ENCODE data around the gene CCDC63. TPM values are rescaled to one million over a fixed set of nuclear protein-coding genes. Genes with fewer than 3 reads are reported as not detected.
A peak's percentile ranks its signal among the peaks of the same experiment; 100 is the strongest.

Gene CCDC63
- total and polyA plus RNA-seq, 5 donors, result not detected

- Histone ChIP-seq H3K27me3 (ENCODE audit: control insufficient read depth, insufficient read depth) (no peaks in the 10 kb centered on the region), H3K27ac (ENCODE audit: low read length) (no peak overlapping the region), H3K4me1 (ENCODE audit: control insufficient read depth, insufficient read depth, low read length) (no peaks in the 10 kb centered on the region), H3K9me3 (ENCODE audit: control insufficient read depth, low read length) (no peaks in the 10 kb centered on the region), H3K4me3 (ENCODE audit: low read length) (no peak overlapping the region)
- intact Hi-C loops (cut with DNase I), result no loop called here
- WGBS, result 76% methylated on average over 7 of the region's 7 CpGs
- ATAC-seq (no peak), DNase-seq (no peak)
These were observed 75.9 kb downstream of the CCDC63 start for GRCh38 chr12:110922652-110923051.

- ATAC-seq, result no peak
- Histone ChIP-seq H3K4me3 (ENCODE audit: low read length) (no peak overlapping the region), H3K4me1 (ENCODE audit: control insufficient read depth, insufficient read depth, low read length) (no peaks in the 10 kb centered on the region), H3K9me3 (ENCODE audit: control insufficient read depth, low read length) (no peaks in the 10 kb centered on the region), H3K27ac (ENCODE audit: low read length) (no peak overlapping the region), H3K27me3 (ENCODE audit: control insufficient read depth, insufficient read depth) (no peaks in the 10 kb centered on the region)
- DNase-seq, result no peak
- WGBS, result 83% methylated on average over 4 of the region's 4 CpGs
- intact Hi-C loops (cut with DNase I), result no loop called here
These were observed 76.4 kb downstream of the CCDC63 start for GRCh38 chr12:110923192-110923591.

GRCh38 chr12:110923692-110924334 is 77.0 kb downstream of the CCDC63 start:
- no peak for ATAC-seq
- H3K27me3 ChIP-seq (ENCODE audit: control insufficient read depth, insufficient read depth), result no peaks in the 10 kb centered on the region
- no peak overlapping the region for H3K4me3 ChIP-seq (ENCODE audit: low read length)
- no peak overlapping the region for H3K27ac ChIP-seq (ENCODE audit: low read length)
- intact Hi-C loops (cut with DNase I), result no loop called here
- no peak for DNase-seq
- H3K4me1 ChIP-seq (ENCODE audit: control insufficient read depth, insufficient read depth, low read length), result no peaks in the 10 kb centered on the region
- H3K9me3 ChIP-seq (ENCODE audit: control insufficient read depth, low read length), result no peaks in the 10 kb centered on the region
- WGBS, result 90% methylated on average over 9 of the region's 9 CpGs

GRCh38 chr12:110927546-110927945 is 80.8 kb downstream of the CCDC63 start:
- DNase-seq (no peak), ATAC-seq (no peak)
- no peak overlapping the region for H3K4me3 ChIP-seq (ENCODE audit: low read length)
- no peaks in the 10 kb centered on the region for H3K9me3 ChIP-seq (ENCODE audit: control insufficient read depth, low read length)
- intact Hi-C loops (cut with DNase I), result no loop called here
- WGBS, result 53% methylated on average over 6 of the region's 6 CpGs
- H3K4me1 ChIP-seq (ENCODE audit: control insufficient read depth, insufficient read depth, low read length), result no peaks in the 10 kb centered on the region
- H3K27ac ChIP-seq (ENCODE audit: low read length), result no peak overlapping the region
- no peaks in the 10 kb centered on the region for H3K27me3 ChIP-seq (ENCODE audit: control insufficient read depth, insufficient read depth)

GRCh38 chr12:110928700-110929099 is 81.9 kb downstream of the CCDC63 start:
- no peak overlapping the region for H3K27ac ChIP-seq (ENCODE audit: low read length)
- no peaks in the 10 kb centered on the region for H3K9me3 ChIP-seq (ENCODE audit: control insufficient read depth, low read length)
- intact Hi-C loops (cut with DNase I), result no loop called here
- WGBS, result 41% methylated on average over 7 of the region's 7 CpGs
- ATAC-seq, result peak; percentile 48 to 68
- no peaks in the 10 kb centered on the region for H3K4me1 ChIP-seq (ENCODE audit: control insufficient read depth, insufficient read depth, low read length)
- DNase-seq, result peak; percentile 25 to 76 (median 65)
- no peaks in the 10 kb centered on the region for H3K27me3 ChIP-seq (ENCODE audit: control insufficient read depth, insufficient read depth)
- H3K4me3 ChIP-seq (ENCODE audit: low read length), result no peak overlapping the region

- H3K9me3 ChIP-seq (ENCODE audit: control insufficient read depth, low read length), result no peaks in the 10 kb centered on the region
- DNase-seq (no peak), ATAC-seq (no peak)
- no peaks in the 10 kb centered on the region for H3K4me1 ChIP-seq (ENCODE audit: control insufficient read depth, insufficient read depth, low read length)
- H3K4me3 ChIP-seq (ENCODE audit: low read length), result no peak overlapping the region
- intact Hi-C loops (cut with DNase I), result loop anchor here in 1 of 4 donors (10.0 kb wide), 1 partner anchor 375 kb away; no protein-coding TSS in a partner anchor
- WGBS, result 84% methylated on average over 1 of the region's 1 CpG
- H3K27me3 ChIP-seq (ENCODE audit: control insufficient read depth, insufficient read depth), result no peaks in the 10 kb centered on the region
- no peak overlapping the region for H3K27ac ChIP-seq (ENCODE audit: low read length)
These were observed 83.0 kb downstream of the CCDC63 start for GRCh38 chr12:110929818-110930217.

GRCh38 chr12:110930348-110931314 is 83.8 kb downstream of the CCDC63 start:
- no peak overlapping the region for H3K27ac ChIP-seq (ENCODE audit: low read length)

GRCh38 chr12:110931315-110931728 is 84.5 kb downstream of the CCDC63 start:
- ATAC-seq (peak; percentile 92 to 93), DNase-seq (peak; percentile 47 to 80 (median 68))
- no peaks in the 10 kb centered on the region for H3K9me3 ChIP-seq (ENCODE audit: control insufficient read depth, low read length)
- no peak overlapping the region for H3K4me3 ChIP-seq (ENCODE audit: low read length)
- no peaks in the 10 kb centered on the region for H3K4me1 ChIP-seq (ENCODE audit: control insufficient read depth, insufficient read depth, low read length)
- H3K27ac ChIP-seq (ENCODE audit: low read length), result no peak overlapping the region
- WGBS, result 33% methylated on average over 16 of the region's 16 CpGs
- intact Hi-C loops (cut with DNase I), result loop anchor here in 1 of 4 donors (10.0 kb wide), 1 partner anchor 373 kb away; no protein-coding TSS in a partner anchor
- H3K27me3 ChIP-seq (ENCODE audit: control insufficient read depth, insufficient read depth), result no peaks in the 10 kb centered on the region

More at GRCh38 chr12:110930348-110931314, 83.8 kb downstream of the CCDC63 start:
- Histone ChIP-seq H3K9me3 (ENCODE audit: control insufficient read depth, low read length) (no peaks in the 10 kb centered on the region), H3K4me1 (ENCODE audit: control insufficient read depth, insufficient read depth, low read length) (no peaks in the 10 kb centered on the region), H3K27me3 (ENCODE audit: control insufficient read depth, insufficient read depth) (no peaks in the 10 kb centered on the region), H3K4me3 (ENCODE audit: low read length) (no peak overlapping the region)
- 70% methylated on average over 21 of the region's 21 CpGs for WGBS
- DNase-seq (no peak), ATAC-seq (no peak)
- intact Hi-C loops (cut with DNase I), result loop anchor here in 1 of 4 donors (10.0 kb wide), 1 partner anchor 374 kb away; no protein-coding TSS in a partner anchor

GRCh38 chr12:110932046-110932445 is 85.3 kb downstream of the CCDC63 start:
- Histone ChIP-seq H3K27ac (ENCODE audit: low read length) (no peak overlapping the region), H3K9me3 (ENCODE audit: control insufficient read depth, low read length) (no peaks in the 10 kb centered on the region), H3K4me3 (ENCODE audit: low read length) (no peak overlapping the region), H3K27me3 (ENCODE audit: control insufficient read depth, insufficient read depth) (no peaks in the 10 kb centered on the region), H3K4me1 (ENCODE audit: control insufficient read depth, insufficient read depth, low read length) (no peaks in the 10 kb centered on the region)
- ATAC-seq, result no peak
- intact Hi-C loops (cut with DNase I), result loop anchor here in 1 of 4 donors (10.0 kb wide), 1 partner anchor 373 kb away; no protein-coding TSS in a partner anchor
- DNase-seq, result no peak
- 34% methylated on average over 11 of the region's 11 CpGs for WGBS

GRCh38 chr12:110933326-110933974 is 86.7 kb downstream of the CCDC63 start:
- ATAC-seq (no peak), DNase-seq (no peak)
- H3K4me3 ChIP-seq (ENCODE audit: low read length), result no peak overlapping the region
- WGBS, result 89% methylated on average over 16 of the region's 16 CpGs
- no peaks in the 10 kb centered on the region for H3K4me1 ChIP-seq (ENCODE audit: control insufficient read depth, insufficient read depth, low read length)
- intact Hi-C loops (cut with DNase I), result loop anchor here in 1 of 4 donors (10.0 kb wide), 1 partner anchor 371 kb away; no protein-coding TSS in a partner anchor
- H3K9me3 ChIP-seq (ENCODE audit: control insufficient read depth, low read length), result no peaks in the 10 kb centered on the region
- H3K27ac ChIP-seq (ENCODE audit: low read length), result no peak overlapping the region
- no peaks in the 10 kb centered on the region for H3K27me3 ChIP-seq (ENCODE audit: control insufficient read depth, insufficient read depth)

All from right cardiac atrium (tissue), 5 donors.